IPS DF 4.7 (cell line): Measurements from ENCODE around the gene UNK.
"Not testable (repeated sequence)": the region's sequence is repeated elsewhere in the genome, so short reads cannot be mapped to it uniquely, and the experiment has no call there.

Experiments used
- DNase-seq: peaks from one replicate; pipeline ENCODE4 v3.0.0-alpha.2; 2013; ENCODE audit warnings: low spot score; ENCODE audit errors: extremely low read depth

Gene UNK

DNA sequence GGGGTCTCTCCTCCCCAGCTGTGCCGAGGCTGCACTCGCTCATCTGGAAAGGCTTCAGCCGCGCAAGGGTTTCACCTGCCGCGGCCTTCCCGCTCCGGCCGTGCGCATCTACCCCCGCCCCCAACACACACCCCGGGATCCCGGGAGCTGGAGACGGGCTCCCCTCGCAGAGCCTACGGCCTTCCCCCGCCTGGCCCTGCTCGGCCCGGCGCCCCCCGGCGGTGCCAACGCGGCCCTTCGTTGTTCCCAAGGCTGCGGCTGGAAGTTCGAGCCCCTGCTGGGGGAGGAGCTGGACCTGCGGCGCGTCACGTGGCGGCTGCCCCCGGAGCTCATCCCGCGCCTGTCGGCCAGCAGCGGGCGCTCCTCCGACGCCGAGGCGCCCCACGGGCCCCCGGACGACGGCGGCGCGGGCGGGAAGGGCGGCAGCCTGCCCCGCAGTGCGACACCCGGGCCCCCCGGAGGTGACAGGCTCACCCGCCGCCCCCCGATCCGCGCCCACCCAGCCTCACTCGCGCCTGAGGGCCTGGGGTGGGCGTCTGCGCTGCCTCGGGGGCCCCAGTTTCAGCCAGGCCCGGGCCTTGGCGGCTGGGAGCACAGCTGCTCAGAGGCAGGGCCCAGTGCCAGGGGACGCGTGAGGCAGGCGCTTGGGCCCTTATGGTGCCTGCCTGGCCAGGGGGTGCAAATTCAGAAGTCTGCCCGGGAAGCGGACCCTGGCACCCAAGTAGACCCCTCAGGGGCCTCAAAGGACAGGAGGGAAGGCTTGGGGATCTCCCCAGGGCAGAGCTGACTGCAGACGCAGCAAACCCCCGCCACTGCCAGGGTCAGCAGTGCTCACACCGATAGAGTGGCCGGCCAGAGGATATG lies 30.9 kb upstream of the UNK start:
- no peak for DNase-seq

DNA sequence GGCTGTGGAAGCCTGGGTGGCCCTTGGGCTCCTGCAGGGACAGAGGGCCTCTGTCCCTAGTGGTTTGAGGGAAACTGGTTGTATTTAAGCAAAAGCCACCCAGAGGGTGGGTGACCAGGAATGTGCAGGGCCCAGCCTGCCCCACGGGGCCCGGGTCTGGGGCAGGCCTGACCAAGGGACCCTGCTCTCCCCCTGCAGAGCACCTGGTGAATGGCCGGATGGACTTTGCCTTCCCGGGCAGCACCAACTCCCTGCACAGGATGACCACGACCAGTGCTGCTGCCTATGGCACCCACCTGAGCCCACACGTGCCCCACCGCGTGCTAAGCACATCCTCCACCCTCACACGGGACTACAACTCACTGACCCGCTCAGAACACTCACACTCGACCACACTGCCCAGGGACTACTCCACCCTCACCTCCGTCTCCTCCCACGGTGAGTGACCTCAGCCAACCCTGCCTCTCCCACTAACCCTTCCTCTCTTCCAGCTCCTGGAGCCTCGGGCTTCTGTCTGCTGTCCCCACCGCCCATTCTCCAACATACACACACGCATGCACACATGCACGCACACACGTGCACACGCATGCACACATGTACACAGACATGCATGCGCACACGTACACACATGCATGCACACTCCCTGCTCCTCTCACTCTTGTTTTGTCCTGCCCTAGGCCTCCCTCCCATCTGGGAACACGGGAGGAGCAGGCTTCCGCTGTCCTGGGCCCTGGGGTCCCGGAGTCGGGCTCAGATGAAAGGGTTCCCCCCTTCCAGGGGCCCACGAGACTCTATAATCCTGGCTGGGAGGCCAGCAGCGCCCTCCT lies 30.0 kb upstream of the UNK start:
- no peak for DNase-seq

DNA sequence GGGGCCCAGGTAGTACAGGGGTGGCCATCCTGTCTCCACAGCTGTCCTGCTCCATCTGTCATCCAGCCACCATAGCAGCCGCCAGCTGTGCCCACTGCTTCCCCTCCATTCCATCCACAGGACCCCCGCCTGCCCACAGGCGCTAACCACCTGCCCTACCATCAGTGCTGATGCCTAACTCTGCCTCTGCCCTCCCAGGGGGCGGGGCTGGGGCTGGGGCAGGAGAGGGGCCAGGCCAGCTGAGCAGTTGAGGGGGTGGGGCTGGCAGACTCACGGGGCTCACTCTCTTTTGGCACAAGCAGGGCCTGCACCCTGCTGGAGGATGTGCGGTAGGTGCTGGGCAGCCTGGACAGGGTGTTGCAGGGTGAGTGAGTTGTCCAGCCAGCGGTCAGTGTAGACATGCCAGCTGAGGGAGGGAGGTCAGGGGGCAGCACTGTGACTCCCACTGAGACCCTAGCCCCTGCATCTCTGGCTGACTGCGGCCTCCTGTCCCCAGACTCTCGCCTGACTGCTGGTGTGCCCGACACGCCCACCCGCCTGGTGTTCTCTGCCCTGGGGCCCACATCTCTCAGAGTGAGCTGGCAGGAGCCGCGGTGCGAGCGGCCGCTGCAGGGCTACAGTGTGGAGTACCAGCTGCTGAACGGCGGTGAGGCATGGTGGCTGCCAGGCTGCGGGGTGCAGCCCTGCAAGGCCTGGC lies 29.3 kb upstream of the UNK start:
- DNase-seq = no peak

DNA sequence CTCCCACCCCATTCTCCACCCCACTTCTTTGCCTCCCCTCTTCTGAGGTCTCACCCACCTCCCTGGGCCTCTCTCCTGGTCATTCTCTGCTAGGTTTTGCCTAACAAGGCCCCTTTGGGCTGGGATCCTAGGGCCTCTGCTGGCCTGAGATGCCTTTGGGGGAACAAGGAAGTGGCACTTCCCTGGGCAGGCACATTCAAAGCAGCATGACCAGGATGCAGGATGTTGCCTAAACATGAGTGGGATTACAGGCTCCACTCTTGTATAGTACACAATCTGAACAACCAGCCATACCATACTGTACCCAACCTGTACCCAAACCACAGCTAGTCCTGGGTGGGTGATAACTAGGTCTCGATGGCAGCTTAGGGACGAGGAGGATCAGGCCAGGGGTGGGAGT lies 28.6 kb upstream of the UNK start:
- no peak for DNase-seq

DNA sequence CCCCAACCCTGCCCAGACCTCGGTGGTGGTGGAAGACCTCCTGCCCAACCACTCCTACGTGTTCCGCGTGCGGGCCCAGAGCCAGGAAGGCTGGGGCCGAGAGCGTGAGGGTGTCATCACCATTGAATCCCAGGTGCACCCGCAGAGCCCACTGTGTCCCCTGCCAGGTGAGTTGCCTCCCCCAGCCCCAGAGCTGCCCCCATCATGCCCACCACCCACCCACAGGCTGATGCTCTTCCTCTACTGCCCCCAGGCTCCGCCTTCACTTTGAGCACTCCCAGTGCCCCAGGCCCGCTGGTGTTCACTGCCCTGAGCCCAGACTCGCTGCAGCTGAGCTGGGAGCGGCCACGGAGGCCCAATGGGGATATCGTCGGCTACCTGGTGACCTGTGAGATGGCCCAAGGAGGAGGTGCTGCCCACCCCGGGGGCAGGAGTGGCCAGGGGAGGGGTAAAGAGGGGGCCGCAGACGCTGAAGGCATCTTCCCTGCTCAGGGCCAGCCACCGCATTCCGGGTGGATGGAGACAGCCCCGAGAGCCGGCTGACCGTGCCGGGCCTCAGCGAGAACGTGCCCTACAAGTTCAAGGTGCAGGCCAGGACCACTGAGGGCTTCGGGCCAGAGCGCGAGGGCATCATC lies 28.0 kb upstream of the UNK start:
- no peak for DNase-seq

DNA sequence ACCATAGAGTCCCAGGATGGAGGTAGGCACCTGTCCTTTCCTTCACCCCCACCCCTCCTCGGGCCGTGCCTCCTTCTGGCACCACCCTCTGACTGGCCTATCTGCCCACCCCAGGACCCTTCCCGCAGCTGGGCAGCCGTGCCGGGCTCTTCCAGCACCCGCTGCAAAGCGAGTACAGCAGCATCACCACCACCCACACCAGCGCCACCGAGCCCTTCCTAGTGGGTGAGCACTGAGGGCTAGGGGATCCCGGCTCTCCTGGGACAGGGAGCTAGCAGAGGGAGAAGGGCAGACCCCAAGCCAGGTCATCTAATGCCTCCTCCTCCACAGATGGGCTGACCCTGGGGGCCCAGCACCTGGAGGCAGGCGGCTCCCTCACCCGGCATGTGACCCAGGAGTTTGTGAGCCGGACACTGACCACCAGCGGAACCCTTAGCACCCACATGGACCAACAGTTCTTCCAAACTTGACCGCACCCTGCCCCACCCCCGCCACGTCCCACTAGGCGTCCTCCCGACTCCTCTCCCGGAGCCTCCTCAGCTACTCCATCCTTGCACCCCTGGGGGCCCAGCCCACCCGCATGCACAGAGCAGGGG lies 27.4 kb upstream of the UNK start:
- no peak for DNase-seq

DNA sequence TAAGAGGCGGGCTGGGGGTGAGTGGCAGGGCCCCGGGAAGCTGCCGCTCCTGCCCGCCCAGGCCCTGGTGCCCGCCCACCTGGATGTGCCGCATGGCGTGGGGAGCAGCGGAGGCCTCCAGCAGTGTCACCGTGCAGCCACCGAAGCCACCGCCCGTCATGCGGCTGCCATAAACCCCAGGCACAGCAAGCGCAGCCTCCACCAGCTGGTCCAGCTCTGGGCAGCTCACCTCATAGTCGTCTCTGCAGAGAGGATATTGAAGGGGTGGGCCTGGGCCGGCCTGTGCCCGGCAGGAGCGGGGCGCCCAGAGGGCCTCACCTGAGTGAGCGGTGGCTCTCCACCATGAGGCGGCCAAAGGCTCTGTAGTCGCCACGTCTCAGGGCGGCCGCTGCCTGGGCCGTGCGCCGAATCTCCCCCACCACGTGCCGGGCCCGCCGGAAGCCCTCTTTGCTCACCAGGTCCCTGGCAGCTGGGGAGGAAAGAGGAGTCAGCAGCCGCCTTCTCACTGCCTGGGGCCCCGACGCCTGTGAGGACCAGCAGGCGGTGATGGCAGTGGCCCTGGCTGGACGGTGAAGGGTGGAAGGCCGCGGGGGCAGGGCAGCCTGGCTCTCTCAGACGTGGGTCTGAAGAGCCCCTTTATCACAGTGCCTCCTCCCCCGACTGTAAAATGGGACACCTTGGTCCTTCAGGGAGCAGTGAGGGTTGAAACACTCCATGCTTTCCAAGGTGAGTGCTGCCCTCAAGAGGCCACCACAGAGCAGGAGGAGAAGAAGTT lies 26.3 kb upstream of the UNK start:
- DNase-seq = no peak

DNA sequence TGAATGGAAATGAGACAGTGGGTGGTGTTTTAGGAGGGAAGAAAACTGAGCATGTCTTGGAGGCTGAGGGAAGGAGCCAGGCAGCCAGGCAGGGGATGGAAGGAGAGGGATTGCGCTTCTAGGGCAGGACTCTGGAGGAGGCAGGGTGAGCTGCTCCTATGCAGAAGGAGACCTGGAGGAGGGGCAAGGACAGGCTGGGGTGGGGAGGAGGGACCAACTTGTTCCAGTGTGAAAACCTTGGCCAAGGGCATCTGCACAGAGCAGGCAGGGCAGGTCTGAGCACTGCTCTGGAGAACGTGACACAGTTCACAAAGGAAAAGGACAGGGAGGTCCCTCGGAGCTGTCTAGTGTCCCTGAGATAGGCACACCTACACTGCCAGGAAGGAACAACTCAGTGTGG lies 25.1 kb upstream of the UNK start:
- DNase-seq = no peak

DNA sequence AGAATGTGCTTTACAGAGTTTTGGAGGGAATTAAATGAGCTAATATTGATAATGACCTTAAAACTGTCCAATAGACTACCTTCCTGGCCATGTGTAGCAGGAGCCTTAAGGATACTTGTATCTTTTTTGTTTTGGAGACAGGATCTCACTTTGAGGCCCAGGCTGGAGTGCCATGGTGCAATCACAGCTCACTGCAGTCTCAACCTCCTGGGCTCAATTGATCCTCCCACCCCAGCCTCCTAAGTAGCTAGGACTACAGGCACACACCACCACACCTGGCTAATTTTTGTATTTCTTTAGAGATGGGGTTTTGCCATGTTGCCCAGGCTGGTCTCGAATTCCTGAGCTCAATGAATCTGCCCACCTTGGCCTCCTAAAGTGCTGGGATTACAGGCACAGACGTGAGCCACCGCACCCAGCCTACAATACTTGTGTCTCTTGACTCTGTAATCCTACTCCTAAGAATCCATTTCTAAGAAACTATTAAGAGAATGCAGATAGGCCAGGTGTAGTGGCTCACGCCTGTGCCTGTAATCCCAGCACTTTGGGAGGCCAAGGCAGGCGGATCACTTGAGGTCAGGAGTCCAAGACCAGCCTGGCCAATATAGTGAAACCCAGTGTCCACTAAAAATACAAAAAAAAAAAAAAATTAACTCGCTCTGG lies 24.5 kb upstream of the UNK start:
- not testable (repeated sequence) for DNase-seq

DNA sequence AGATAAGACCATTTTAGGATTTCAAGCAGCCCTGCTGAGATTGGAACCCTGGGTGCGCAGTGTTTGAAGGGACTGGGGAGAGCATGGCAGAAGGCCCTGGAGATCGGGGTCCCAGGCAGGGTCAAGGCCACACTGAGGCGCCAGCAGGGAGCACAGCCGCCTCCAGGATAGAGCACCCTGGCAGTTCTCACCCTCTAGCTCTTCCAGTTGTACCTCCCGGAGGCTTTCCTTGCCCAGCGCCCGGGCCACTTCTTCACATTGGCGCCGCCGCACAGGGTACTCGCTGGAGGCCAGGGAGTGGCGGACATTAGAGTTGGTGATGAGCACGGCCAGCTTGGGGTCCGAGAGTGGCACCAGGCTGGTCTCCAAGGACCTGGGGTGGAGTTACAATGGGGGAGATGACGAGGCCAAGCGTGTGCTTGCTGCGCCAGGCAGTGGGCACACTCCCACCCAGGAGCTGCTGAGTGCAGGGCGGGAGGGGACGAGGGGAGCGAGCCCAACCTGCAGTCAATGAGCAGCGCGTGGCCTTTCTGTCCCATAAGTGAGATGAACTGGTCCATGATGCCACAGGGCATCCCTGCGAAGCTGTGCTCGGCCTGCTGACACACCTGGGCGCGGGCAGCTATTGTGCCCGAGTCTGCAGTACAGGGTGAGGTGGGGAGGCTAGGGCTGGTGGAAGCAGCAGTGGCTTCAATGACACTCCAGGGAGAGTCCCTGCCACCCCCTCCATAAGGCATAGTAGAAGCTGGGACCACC lies 21.9 kb upstream of the UNK start:
- no peak for DNase-seq

DNA sequence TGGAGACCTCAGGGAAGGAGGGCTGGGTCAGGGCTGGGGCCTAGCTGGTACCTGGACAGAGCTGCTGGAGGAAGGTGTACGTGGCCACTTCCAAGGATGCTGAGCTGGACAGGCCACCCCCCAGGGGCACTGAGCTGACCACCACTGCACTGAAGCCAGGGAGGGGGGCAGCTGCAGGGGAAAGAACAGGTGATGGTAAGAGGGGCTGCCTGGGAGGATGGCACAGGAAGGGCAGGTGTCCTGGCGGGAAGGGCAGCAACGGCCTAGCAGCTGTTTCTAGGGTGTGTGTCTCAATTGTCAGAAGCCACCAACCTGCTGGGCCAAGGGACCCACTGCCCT lies 21.4 kb upstream of the UNK start:
- no peak for DNase-seq

DNA sequence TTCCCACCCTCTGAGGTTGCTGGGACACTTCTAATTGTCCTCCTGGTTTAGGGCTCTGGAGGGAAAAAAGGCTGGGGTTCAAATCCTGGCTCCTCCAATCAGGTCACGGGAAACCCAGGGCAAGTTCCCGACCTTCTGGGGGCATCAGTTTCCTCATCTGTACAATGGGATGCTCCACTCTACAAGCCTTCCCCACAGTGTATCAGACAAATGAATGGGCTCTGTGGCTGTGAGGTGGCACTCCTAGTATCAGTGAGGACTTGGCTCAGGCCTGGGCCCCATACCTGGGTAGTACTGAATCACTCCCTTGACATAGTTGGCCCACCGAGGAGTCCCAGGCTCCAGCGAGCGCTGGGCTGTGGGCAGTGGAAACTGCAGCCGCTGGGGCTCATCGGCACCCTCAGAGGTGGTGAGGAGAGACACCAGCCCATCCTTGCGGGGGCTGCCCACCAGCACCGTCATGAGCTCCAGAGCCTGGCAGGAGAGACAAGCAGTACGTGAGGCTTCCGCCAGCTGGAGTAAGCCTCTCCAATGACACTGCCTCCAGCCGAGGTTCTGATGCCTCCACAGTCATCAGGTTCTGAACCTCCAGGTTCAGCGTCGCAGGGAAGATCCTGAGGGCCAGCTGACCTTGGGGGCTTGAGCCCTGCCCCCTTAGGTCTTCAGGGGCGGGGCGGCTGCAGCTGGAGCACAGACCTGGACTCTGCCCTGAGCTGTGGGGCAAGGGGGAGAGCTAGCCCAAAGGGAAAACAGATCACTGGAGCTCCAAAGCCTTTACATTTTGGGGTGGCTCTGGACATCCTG lies 20.8 kb upstream of the UNK start:
- DNase-seq = no peak

DNA sequence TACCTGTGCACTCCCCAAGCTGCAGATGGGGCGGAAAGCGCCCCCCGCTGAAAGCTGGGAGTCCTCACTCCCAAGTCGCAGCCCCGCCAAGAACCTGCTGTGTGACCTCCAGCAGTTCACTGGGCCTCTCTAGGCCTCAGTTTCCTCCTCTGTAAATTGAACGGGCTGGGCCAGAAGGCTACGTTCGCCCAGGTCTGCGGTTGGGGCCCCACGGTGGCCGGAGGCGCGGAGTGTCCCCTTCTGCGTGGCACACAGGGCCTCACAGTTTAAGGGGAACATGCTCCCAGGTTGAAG lies 20.2 kb upstream of the UNK start:
- no peak for DNase-seq

DNA sequence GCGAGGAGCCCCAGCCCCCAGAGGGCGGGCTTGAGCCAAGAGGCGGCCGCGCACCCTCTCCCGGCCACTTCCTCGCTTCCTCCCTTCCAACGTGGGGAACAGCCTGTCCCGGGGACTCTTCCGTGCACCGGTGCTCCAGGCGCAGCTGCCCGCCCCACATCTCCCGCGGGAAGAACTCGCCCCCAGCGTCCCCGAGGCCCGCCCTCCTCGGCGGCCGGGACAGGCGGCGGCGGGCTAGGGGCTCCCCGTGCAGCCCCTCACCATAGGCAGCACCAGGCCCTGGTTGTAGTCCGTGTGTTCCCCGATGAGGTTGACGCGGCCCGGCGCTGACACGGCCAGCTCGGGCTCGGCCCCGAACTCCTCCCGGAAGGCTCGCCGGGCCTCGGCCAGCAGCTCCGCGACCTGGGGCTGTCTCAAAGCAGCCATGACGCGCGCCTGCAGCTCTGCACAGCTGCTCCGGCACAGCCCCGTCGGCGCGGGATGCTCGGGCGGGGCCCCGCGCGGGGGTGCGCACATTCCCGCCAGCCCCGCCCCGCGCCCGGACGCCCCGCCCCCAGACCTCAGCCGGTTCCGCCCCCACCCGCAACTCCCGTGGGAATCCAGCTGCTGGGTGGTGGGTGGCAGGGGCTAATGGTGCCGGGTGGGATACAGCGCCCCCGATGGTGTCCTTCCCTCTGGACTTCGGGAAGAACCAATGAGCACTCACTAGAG lies 19.7 kb upstream of the UNK start, which contains the start of gene GALK1:
TSS of gene GALK1 (minus strand) at position 482 of the 711 bp plus-strand sequence. CDS start at position 426, 56 bp downstream.
- no peak for DNase-seq

DNA sequence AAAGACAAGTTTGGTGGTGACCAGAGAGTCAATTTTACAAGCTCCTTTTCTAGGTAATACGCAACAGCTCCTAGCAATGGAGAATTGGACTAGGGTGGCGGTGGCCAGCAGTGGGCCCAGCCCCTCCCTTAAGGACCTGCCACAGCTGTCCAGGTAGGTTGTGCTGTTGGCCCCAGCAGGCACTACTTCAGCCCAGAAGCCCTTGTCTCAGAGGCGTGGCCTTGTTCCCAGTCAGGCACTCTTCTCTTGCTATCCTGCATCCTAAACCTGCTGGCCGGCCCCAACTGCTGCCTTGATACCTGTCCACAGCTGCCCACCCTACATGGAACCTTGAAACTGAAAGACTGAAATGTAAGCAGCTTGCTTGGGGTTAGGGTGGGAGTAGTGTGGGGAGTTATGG lies 18.6 kb upstream of the UNK start:
- no peak for DNase-seq

DNA sequence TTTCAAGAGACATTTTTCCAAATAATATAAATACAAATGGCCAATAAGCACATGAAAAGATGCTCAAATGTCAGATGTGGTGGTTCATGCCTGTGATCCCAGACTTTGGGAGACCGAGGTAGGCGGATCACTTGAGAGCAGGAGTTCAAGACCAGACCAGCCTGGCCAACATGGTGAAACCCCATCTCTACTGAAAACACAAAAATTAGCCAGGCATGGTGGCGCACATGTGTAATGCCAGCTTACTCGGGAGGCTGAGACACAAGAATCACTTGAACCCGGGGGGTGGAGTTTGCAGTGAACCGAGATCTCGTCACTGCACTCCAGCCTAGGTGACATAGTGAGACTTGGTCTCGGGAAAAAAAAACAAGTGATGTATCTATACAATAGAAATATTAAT lies 16.7 kb upstream of the UNK start:
- no peak for DNase-seq

DNA sequence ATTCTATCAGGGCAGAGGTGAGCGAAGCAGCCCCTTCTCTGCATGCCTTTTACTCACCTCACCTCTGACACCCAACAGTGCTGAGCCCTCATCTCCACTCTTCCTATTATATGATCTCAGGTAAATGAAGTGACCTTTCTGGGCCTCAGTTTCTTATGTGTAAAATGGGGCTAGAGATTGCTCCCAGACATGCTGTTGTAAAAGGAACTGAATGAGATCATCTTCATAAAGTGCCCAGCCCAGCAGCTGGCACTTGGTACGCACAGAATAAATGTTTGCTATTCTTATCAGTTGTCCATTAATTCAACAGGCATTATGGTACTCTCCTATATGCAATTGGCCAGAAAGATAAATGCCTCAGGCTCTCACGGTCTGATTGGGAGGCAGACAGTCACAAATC lies 15.1 kb upstream of the UNK start:
- no peak for DNase-seq
